NCI-H1694 treated with DMSO at 0.1 percent for 48 hours (cell line): ENCODE results near the gene PRR22.

Source experiments
- DNase-seq: peaks from one replicate; lab custom pipeline; 2025; lab: John Stamatoyannopoulos, UW

Gene PRR22

DNA sequence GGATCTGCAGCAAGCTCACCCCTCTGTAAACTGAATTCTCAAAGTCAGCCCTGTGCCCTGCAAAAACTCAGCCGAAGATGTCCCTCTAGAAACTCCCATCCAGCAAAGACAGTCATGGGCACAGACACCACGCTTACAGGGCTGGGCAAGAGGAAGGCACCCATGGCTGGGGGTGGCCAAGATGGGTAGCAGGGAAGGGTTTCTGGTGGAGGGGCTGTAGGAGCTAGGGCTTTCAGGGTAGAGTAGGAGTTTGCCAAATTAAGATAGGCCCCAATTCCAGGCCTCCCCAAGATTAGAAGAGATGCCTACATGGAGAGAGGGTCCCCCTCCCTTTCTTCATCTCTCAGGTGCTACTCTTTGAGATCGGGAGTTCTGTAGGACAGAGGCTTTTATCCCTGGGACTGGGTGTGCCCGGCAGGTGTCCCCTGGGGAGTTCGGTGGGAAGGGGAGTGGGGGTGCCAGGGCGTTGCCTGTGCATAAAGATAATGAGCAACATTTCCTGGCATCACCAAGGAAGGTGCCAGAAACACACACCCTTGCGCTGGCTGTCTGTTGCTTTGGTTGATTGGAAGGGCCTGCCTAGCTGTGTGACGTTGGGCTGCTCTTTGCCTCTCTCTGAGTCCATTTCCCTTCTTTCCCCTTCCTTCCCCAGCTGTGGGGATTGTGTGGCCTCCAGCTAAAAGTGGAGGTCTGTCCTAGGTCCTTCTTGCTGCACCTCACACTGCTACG lies 29.7 kb upstream of the PRR22 start:
- DNase-seq, result no peak

DNA sequence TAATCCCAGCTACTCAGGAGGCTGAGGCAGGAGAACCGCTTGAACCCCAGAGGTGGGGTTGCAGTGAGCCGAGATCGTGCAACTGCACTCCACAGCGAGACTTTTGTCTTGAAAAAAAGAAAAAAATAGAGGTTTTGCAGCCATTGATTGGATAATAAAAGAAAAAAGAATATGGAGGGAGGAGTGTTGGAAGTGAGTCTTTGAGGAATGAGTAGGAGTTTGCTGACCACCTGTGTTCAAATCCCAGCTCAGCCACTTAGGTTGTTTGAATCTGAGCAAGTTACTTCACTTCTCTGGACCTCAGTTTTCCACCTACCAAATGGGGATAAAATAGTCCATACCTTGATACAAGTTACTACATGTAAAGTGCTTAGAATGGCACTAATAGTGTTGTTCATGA lies 26.6 kb upstream of the PRR22 start:
- DNase-seq, result no peak

DNA sequence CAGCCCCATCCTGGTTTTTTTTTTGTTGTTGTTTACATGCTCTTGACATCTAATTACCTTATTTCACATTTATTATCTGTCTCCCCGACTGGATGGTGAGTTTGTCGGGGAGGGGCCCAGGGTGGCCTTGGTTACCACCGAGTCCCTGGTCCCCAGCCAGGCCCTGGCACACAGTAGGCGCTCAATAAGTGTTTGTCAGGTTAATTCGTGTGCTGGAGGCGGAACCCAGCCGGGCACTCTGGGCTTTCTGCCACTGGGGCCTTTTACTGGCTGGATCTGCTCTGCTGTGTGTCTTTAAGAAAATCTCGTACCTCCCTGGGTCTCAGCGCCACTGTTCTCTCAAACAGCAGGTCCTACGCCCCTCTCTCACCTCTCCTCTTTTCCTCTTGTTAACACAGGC lies 24.9 kb upstream of the PRR22 start:
- no peak for DNase-seq

DNA sequence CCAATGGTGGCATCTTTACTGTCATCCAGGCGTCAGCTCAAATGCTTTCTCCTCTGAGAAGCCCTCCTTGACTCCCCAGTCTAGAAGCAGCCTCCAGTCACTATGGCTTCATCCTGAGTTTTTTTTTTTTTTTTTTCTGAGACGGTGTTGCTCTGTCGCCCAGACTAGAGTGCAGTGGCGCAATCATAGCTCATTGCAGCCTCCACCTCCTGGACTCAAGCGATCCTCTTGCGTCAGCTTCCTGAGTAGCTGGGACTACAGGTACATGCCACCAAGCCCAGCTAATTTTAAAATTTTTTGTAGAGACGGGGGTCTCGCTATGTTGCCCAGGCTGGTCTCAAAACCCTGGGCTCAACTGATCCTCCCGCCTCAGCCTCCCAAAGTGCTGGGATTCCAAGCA lies 24.5 kb upstream of the PRR22 start:
- no peak for DNase-seq

- no peak for DNase-seq
These were observed 23.7 kb upstream of the PRR22 start for GRCh38 chr19:5808120-5808816.

DNA sequence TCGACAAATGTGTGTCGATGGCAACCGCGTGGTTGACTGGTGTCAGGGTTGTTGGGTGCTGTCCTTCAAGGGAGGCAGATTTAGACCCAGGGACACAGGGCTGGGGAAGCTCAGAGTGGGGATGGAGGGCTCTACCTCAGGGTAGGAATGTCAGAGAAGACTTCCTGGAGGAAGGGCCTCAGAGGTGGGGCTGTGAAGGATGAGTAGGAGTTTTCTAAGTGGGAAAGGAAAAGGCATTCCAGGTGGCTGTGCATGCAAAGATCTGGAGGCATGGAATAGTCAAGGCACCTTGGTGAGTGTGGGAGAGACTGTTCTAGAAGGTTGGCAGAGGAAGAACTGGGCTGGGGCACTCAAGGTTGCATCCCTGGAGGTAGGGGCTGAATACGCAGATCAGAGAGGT lies 22.4 kb upstream of the PRR22 start:
- no peak for DNase-seq

DNA sequence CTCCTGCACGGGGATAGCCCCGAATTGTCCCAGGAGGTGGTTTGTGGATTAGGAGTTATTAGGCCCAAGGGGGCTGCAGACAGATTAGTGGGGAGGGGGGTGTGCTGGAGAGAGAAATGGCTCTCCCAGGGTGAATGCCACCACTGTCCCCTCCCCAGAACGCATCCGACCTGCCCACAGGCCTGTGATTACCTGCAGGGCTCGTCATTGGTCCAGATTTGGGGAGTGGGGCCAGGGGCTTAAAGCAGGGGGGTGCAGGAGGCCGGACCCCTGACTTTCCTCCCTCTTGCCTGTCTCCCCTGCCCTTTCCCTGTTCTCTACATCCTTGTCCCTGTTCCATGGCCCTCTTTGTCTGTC lies 21.6 kb upstream of the PRR22 start:
- no peak for DNase-seq

- DNase-seq, result peak; percentile 34
These were observed 21.1 kb upstream of the PRR22 start for GRCh38 chr19:5805462-5806132.

DNA sequence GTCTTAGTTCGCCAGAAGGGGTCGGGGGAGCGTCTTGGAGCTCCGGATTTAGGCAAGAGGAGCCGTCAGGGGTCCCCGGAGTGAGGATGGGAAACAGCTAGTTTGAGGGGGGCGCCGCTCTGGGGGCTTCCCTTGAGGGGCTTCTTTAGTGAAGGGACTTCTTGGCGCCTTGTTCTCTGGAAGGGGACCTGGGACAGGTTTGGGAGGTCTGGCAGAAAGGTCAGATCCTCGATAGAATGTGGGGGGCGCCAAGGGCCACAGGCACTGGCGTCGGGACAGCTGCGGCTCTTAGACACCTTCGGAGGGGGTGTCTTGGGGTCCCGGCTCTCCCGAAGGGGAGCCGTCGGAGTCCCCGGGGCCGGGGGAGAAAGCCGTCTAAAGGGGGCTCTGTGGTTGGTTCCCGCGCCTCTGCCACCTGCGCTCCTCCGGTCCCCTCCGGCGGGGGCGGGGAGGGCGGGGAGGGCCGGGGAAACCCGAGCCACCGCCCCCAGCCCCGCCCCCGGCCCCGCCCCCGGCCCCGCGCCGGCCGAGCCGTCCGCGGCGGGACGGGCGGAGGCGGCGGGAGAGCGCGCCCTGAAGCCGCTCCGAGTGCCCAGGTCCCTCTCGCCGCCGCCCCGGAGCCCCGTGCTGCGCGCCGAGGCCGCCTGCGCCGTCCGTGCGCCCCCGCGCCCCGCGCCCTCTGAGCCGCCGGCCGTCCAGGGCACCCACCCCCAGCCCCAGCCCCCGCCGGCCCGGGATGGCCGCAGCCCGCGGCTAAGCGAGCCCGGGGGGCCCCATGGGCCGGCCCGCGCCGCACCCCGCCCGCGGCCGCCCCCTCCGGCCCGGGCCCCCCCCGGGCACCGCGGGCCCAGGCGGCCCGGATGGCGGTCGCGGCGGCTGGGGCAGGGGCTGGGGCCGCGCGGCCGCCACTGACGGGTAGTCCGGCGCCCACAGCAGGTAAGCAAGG lies 20.2 kb upstream of the PRR22 start, which contains the start of gene NRTN:
TSS of gene NRTN (plus strand) at position 552 of the 946 bp plus-strand sequence. CDS start 19,099 bp downstream, outside the sequence.
- DNase-seq, result no peak

DNA sequence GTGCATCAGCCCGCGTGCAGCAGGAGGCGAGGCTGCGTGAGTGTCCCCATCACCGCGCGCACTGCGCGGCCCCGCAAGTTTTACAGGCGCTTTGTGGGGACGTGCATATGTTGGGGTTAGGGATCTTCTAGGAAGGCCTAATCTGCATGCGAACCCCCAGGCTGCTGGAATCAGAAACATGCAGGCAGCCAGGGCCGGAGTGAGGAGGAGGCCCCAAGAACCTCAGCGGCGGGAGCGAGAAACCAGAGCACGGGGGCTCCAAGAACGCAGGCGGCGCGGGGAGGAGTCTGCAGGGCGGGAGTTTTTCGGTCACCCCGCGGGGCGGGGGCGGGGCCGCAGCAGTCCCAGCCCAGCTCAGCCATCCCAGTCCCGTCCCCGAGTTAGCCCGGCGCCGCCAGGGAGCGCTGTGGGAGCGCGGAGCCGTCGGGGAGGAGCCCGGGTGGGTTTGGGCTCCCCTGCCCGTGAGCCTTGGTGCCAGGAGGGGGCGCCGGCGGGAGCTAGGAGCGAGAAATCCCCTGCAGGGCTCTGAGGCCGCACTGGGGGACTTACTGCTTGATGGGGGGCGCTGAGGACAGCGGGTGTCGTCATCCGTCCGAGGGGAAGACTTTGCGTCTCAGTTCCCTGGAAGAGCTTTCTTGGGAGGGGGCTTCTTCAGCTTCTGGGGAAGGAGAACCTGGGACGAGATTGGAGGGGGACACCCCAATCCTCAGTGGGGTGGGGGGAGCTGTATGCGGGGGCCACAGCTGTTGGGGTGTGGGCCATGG lies 19.4 kb upstream of the PRR22 start:
- peak; percentile 79 for DNase-seq

GRCh38 chr19:5803441-5803751 lies 18.9 kb upstream of the PRR22 start:
- DNase-seq, result no peak

DNA sequence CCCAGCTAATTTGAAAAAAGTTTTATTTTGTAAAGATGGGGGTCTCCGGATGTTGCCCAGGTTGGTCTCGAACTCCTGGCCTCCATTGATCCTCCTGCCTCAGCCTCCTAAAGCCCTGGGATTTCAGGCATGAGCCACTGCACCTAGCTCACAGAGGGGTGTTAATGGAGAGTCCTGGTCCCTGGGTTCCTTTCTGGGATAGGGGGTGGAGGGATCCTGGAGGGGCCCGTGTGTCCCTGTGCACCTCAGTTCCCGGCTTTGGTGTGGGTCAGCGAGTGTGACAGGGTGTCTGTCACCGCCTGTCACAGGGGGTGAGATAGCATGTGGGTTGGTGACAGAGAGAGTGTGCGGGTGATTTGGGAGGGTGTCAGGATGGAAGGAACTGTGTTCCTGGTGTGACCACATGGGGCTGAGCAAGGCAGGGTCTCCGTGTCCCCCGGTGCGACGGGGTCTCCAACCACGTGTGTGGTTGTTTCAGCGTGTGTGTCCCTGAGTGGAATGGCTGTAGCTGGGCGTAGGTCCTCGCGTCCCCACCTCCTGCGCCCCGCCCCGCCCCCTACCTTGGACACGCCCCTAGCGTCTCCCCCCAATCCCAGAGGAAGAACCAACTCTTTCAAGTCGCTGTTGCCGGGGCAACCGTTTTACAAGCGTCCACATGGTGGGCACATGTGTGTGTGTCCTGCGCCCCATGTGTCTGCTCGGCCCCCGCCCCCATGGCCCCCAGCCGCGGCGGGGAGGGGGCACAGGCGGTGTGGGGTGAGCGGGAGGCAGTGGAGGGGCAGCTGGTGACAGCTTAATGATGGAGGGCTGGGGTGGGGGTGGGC lies 17.5 kb upstream of the PRR22 start:
- no peak for DNase-seq

DNA sequence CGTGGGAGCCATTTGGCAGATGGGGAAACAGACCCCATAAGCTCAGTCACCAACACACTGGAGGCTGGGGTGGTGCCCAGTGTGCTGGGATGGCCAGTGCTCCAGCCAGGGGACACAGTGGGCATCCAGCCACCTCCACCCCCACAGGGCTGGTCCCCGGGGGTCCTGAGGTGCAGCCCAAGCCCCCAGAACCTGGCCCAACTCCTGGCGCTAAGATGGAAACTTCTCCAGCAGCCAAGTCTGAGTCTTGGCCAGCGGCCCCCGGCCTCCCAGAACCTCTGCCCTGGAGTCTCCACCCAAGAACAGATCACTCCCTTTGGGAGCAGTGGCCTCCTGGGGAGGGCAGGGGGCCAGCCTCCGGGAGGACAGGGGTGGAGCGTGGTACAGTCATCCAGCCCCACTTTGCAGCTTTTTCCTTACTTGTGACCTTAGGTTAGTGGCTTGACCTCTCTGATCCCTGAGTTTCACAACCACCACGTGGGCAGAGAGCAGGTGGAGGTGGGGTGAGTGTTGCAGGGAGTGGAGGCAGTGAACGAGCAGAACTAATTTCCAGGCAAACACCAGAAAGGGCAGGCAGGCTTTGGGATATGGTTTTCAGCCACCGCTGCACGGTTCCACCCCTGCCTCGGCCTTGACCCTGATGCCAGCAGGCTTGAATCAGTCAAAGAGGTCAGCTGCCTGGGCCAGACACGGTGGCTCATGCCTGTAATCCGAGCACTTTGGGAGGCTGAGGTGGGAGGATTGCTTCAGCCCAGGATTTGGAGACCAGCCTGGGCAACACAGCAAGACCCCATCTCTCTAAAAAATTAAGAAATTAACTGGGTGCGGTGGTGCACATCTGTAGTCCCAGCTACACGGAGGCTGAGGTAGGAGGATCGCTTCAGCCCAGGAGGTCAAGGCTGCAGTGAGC lies 16.1 kb upstream of the PRR22 start:
- DNase-seq, result no peak

DNA sequence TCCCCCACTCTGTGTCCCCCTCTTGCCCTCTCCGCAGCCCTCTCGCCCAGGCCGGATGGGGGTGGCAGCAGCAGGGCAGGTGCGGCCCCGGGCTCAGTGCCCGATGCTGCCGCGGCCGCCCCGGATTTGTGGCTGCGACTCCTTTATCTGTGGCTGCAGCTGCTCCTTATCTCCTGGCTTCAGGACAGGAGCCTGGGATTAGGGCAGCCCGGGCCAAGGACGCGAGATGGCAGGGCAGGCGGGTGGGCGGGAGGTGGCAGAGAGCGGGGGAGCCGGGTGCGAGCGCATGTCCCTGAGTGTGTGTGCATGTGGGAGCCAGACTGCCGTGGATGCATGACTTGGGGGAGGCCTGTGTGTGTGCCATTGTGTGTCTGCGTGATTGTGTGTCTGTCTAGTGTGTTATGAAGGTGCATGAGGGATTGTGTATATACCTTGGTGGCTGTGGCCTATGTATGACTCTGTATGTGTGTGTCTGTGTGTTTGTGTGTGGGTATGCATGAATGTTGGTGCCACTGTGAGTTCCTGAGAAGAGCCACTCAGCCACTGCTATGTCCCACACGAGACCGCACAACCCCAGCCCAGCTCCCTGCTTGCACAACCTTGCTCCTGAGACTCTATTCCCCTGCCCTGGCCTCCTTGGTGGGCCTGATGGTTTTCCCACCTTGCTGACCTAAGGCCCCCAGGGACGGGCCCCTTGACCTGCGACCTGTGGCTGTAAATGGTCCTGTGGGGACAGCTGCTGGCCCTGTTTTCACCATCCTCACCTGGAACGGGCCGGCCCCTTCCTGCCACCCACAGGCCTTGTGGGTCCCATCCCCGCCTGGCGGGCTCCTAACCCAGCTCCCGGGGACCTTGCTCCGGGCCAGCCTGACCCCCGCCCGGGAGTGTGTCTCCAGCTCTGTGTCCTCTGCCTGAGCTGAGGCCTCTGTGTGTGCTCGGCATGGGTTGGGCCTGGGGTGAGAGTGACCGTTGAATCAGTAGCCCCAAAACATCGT lies 15.0 kb upstream of the PRR22 start:
- no peak for DNase-seq

DNA sequence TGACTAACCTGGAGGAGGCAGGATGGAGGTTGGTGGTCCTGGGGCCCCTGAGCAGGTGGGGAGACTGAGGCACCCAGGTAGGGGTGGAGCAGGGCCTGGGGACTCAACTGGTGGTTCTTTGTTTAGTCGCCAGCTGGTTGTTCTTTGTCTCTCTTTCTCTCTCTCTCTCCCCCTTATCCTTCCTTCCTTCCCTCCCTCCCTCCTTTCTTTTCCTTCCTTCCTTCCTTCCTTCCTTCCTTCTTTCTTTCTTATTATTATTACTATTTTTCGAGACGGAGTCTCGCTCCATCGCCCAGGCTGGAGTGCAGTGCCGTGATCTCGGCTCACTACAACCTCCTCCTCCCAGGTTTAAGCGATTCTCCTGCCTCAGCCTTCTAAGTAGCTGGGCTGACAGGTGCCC lies 13.7 kb upstream of the PRR22 start:
- DNase-seq, result no peak

DNA sequence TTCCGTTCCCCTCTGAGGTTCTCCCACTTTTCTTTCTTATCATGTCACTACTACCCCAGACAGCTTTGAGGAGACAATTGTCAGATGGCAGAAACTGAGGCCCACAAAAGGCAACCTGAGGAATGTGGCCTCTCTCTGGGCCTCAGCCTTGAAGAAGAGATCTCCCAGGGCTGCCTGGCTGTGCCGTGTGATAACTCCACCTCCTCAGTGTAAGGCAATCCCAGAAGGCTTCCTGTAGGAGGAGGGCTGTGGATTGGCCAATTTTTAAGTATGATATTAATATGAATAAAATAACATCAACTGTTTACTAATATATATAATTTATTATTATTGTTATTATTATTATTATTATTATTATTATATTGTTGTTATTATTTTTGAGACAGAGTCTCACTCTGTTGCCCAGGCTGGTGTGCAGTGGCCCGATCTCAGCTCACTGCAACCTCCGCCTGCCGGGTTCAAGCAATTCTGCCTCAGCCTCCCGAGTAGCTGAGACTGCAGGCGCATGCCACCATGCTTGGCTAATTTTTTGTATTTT lies 10.9 kb upstream of the PRR22 start:
- no peak for DNase-seq

DNA sequence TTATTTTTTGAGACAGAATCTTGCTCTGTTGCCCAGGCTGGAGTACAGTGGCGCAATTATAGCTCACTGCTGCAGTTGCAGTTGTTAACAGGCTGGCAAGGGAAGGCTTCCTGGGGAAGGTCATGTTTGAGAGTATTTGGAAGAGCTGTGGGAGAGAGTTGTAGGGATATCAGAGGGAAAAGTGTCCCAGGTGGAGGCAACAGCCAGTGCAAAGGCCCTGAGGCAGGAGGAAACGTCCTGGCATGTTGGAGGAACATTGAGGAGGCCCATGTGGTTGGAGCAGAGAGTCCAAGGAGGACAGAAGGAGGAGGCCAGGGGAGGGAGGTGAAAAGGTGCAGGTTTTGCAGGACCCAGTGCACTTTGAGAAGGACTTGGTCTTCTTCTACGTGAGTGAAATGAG lies 8.6 kb upstream of the PRR22 start:
- no peak for DNase-seq

DNA sequence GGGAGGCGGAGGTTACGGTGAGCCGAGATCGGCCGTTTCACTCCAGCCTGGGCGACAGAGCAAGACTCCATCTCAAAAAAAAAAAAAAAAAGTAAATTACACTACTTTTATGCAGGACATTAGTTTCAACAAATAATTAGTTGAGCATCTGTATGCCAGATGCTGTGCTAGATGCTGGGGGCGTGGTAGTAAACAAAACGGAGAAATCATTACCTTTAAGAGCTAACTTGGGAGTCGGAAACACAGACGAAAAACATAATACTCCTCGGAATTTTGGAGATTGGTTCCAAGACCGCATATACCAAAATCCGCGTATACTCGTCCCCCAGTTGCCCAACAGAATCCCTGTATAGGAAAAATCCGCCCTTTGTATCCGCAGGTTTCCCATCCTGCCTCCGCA lies 7.7 kb upstream of the PRR22 start:
- no peak for DNase-seq
